ENCODE measurements around the gene ELF3. TPM values are rescaled to one million over a fixed set of nuclear protein-coding genes. Genes with fewer than 3 reads are reported as not detected.

The ELF3 gene
- total and polyA plus RNA-seq, 2 of the 8 experiments (the other 6 are each of a cell fraction or from before 2014, with no cell fraction given): 17.3 to 25.0 TPM

DNA sequence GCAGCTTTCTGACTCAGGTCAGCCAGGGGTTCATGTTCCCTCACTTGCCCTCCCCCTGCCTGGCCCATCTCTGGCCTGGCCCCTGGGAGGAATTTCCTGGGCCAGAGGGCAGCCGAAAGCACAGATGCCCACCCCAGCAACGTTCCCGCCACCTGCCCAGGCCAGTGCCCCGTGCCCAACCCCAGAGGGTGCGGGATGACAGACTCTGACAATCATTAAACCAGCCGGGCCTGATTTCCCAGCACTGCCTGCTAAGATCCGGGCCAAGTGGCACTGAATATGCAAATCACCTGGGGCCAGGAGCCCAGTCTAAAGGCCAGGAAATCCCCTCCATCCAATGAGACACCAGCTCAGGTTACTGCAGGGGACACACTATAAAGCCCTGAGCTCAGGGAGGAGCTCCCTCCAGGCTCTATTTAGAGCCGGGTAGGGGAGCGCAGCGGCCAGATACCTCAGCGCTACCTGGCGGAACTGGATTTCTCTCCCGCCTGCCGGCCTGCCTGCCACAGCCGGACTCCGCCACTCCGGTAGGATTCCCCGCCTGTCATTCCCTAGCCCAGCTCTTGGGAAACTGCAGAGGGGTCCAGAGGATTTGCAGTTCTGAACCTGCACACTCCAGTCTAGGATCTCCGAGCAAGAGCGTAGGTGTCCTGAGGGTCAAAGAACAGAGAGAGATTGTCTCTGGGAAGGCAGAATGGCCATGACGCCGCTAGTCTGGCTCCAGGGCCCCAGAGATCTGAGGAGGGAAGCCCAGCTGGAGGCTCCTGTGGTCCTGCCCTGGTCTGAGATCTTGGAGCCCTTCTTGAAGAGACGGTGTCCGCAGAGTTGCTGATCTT is at the start of gene ELF3 (continued):
- TF ChIP-seq GTF2F1 (IDR thresholded peaks at IDR 0.05; ENCODE audit: borderline replicate concordance, low read depth, low read length) (peak; percentile 97), CHD2 (IDR thresholded peaks at IDR 0.05; ENCODE audit: low read length) (no peak), CTBP2 (IDR thresholded peaks at IDR 0.05; ENCODE audit: borderline replicate concordance, insufficient read depth, insufficient read length, low read length) (no peak), NANOG (IDR thresholded peaks at IDR 0.05; ENCODE audit: insufficient read depth, low read depth, low read length, poor library complexity, severe bottlenecking) (peak; percentile 70), TAF1 (IDR thresholded peaks at IDR 0.05; ENCODE audit: low read depth, low read length) (peak; percentile 97), EP300 (IDR thresholded peaks at IDR 0.05; ENCODE audit: borderline replicate concordance in 1 of 2, low read depth in 2 of 2, low read length in 2 of 2) (peak in 1 of 2 experiments; percentile 90; a peak in 2 of 3 replicates), SP1 (IDR thresholded peaks at IDR 0.05; ENCODE audit: low read depth, low read length) (peak; percentile 70), TEAD4 (IDR thresholded peaks at IDR 0.05; ENCODE audit: low read depth, low read length) (0 out of 2 replicates have a peak, but pooled peaks have one; percentile 35), KDM1A (IDR thresholded peaks at IDR 0.05; ENCODE audit: borderline replicate concordance, low read length) (no peak), POLR2AphosphoS5 (IDR thresholded peaks at IDR 0.05; ENCODE audit: low read depth, low read length) (peak; percentile 98), CREB1 (IDR thresholded peaks at IDR 0.05) (0 out of 2 replicates have a peak, but pooled peaks have one; percentile 6), SUZ12 (IDR thresholded peaks at IDR 0.05; ENCODE audit: low read length) (no peak), ZNF274 (IDR thresholded peaks at IDR 0.05; ENCODE audit: borderline replicate concordance, extremely low read depth, low read length) (no peak), SP4 (IDR thresholded peaks at IDR 0.05; ENCODE audit: low read length) (peak; percentile 44; the same call in 1 of the 2 replicates), JUN (IDR thresholded peaks at IDR 0.05; ENCODE audit: low read depth, low read length) (no peak), KDM4A (IDR thresholded peaks at IDR 0.05; ENCODE audit: low read depth, low read length, severe bottlenecking) (no peak), BCL11A (IDR thresholded peaks at IDR 0.05; ENCODE audit: low read depth in 2 of 2, low read length in 2 of 2) (no peak), POLR2A (IDR thresholded peaks at IDR 0.05; ENCODE audit: control extremely low read depth in 1 of 2, low read depth in 2 of 2, low read length in 2 of 2) (peak in 1 of 2 experiments; percentile 100; a peak in 2 of 3 replicates), SP2 (IDR thresholded peaks at IDR 0.05; ENCODE audit: low read length) (no peak), JUND (IDR thresholded peaks at IDR 0.05; ENCODE audit: low read length) (no peak), RXRA (IDR thresholded peaks at IDR 0.05; ENCODE audit: insufficient read depth, low read depth, low read length) (no peak)
- TF ChIP-seq, protein P1, sequence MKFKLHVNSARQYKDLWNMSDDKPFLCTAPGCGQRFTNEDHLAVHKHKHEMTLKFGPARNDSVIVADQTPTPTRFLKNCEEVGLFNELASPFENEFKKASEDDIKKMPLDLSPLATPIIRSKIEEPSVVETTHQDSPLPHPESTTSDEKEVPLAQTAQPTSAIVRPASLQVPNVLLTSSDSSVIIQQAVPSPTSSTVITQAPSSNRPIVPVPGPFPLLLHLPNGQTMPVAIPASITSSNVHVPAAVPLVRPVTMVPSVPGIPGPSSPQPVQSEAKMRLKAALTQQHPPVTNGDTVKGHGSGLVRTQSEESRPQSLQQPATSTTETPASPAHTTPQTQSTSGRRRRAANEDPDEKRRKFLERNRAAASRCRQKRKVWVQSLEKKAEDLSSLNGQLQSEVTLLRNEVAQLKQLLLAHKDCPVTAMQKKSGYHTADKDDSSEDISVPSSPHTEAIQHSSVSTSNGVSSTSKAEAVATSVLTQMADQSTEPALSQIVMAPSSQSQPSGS (IDR thresholded peaks at IDR 0.05; ENCODE audit: low read length): no peak; the same call in 1 of the 2 replicates
- TF ChIP-seq, protein P2, sequence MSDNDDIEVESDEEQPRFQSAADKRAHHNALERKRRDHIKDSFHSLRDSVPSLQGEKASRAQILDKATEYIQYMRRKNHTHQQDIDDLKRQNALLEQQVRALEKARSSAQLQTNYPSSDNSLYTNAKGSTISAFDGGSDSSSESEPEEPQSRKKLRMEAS (IDR thresholded peaks at IDR 0.05): peak; percentile 62; the same call in 1 of the 2 replicates
